Measurements from ENCODE around the gene CFAP92. TPM values are rescaled to one million over a fixed set of nuclear protein-coding genes. Genes with fewer than 3 reads are reported as not detected.

The CFAP92 gene, protein sequence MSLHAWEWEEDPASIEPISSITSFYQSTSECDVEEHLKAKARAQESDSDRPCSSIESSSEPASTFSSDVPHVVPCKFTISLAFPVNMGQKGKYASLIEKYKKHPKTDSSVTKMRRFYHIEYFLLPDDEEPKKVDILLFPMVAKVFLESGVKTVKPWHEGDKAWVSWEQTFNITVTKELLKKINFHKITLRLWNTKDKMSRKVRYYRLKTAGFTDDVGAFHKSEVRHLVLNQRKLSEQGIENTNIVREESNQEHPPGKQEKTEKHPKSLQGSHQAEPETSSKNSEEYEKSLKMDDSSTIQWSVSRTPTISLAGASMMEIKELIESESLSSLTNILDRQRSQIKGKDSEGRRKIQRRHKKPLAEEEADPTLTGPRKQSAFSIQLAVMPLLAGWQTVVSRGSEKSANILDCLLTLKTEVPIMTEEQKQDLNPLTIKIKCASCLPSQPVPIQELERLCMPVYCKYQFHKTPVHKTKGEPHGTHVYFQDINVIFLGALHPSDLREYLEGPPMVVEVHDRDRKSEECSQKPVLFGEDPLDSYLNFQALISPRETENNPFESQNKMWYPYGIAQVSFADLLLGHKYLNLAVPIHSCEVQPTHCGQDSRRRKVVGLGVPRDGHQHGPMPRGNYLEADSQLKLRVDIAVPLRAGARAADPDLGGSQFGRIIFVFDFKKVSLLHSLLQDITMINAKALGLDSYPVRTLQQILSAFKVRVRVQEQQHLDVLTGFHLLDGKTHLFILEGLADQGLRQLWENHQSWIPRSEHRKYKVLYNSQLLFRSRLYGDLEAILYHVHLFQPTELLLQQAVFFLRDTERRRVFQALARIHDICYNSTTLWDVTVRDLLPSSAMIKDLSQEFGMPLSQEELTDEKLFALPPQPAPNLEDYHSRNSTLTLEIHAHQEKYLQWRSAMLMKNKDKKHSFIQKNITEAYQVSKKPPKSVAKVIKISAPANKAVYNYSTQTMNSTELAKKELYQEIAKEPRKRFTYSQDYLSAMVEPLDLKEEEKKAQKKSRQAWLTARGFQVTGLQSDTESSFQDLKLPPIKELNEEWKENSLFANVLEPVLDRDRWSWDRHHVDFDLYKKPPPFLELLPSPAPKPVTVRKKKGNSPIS
- total RNA-seq (2014; rRNA removed; shearing (Covaris generic); ENCODE audit: low replicate concordance), result 1.2 TPM in 1 of 2 replicates, not detected in the other

DNA sequence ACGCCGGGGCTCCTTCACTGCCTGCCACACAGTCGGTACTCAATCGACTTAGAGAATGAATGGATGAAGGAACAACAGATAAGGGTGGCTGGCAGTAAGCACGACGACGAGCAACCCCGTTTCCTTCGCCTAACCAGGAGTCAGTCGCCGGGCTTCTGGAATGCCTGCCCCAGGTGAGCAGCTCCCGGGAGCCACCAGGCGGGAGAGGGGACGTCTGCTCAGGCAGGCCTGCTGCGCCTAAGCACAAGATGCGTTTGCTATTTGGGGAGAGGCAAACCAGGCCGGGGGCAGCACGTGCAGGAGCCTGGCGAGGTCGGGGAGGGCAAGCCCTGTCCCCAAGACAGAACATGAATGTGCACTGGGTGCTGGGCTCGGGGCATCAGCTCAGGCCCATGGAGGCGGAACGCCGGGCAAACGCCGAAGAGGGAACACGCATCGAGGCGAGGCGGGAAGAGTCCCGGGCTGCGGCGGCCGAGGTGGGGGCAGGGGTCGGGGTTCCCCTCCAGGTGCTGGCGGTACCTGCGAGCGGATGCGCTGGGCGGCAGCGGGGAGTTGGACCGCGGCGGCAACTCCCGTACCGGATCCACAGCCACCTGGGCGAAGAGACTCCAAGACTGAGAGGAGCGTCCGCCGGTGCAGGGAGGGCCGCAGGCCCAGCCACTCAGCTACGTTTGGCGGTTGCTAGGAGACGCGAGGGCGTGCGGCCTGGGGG is at the start of gene CFAP92:
TSS of gene CFAP92 (minus strand) at position 616 of the 712 bp plus-strand sequence. CDS start 772 bp downstream, outside the sequence.
- in situ Hi-C loops (cut with HindIII; ENCODE audit: low pct_unique_long_range_greater_than_20kb, low sequenced_read_pairs), result no loop called here
- DNase-seq (ENCODE audit: low read depth), result peak; percentile 62

DNA sequence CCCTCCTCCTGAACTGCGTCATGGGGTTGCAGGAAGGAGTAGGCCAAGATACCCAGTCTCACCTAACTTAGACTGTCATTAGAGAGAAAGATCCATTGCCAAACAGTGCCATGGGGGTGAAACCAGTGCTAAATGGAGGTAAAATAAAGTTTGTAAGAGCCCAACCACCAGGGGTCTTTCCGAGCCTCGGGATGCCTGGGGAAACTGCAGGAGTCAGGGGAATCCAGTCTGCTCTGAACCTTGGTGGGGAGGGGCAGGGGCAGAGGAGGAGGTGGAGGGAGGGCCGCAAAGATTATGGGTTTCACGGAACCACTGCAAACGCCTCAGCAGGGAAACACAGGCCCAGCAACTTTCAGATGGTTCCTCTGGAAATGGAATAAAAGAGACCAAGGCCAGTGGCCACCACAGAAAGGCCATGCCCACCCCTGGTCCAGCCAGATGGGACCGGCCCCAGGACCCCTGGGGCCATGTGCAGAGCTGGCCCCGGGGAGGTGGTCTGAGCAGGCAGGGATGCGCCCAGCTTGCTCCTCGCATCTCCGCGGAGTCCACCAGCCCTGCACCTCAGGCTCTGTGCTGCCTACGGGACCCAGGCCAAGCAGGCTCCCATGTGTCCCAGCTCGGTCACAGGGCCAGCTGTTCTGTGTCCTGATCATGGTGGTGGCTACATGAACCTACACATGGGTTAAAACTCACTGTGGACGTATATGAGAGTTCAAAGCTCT is 46.9 kb upstream of the CFAP92 start:
- in situ Hi-C loops (cut with HindIII; ENCODE audit: low pct_unique_long_range_greater_than_20kb, low sequenced_read_pairs), result no loop called here
- no peak for DNase-seq (ENCODE audit: low read depth)

DNA sequence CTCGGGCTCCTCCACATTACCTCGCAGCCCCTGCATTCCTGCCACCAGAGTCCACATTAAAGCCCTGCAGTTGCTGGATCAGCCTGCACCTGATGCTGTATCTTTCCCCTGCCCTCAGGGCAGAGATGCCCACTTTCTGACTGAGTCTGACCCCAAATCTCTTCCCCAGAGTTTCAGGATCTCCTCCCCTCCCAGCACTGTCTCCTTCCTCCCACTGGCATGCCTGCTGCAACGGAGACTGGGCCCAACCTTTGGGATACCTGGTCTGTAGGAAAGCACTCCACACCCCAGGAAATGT is 46.1 kb upstream of the CFAP92 start:
- no peak for DNase-seq (ENCODE audit: low read depth)
- in situ Hi-C loops (cut with HindIII; ENCODE audit: low pct_unique_long_range_greater_than_20kb, low sequenced_read_pairs), result no loop called here

DNA sequence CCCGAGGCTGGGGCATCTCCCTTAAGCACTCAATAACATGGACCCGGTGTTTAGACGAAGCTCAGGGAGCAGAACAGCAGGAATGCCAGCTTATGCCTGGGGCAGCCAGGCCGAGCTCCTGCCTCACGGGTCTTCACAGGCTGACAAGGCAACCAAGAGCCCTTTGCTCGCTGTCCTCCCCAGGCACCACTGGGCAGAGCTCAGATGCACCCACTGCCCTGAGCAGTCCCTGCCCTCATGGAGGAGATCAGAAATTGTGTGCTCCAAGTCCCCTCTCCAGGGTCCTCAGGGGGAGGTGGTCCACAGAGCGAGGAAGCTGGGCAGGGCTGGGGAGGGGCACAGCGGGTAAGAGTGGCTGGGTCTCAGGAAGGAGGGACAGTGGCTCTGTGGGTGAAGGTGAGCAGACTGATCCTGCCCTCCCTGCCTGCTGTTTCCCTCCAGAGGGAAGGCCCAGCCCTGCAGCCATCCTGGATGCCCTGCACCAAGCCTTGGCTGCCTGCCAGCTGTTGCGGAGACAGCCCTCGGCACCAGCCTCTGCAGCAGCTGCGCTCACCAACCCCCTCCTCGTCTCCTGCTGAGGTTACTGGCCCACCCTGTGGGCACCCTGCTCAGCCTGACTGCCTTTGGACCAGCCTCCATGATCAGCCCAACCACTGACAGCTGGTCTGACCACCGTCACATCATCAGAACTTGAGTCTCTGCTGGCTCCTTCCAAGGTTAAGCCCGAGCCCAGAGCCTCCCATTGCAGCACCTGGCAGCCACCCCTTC is 45.6 kb upstream of the CFAP92 start:
- DNase-seq (ENCODE audit: low read depth), result no peak
- in situ Hi-C loops (cut with HindIII; ENCODE audit: low pct_unique_long_range_greater_than_20kb, low sequenced_read_pairs), result no loop called here

DNA sequence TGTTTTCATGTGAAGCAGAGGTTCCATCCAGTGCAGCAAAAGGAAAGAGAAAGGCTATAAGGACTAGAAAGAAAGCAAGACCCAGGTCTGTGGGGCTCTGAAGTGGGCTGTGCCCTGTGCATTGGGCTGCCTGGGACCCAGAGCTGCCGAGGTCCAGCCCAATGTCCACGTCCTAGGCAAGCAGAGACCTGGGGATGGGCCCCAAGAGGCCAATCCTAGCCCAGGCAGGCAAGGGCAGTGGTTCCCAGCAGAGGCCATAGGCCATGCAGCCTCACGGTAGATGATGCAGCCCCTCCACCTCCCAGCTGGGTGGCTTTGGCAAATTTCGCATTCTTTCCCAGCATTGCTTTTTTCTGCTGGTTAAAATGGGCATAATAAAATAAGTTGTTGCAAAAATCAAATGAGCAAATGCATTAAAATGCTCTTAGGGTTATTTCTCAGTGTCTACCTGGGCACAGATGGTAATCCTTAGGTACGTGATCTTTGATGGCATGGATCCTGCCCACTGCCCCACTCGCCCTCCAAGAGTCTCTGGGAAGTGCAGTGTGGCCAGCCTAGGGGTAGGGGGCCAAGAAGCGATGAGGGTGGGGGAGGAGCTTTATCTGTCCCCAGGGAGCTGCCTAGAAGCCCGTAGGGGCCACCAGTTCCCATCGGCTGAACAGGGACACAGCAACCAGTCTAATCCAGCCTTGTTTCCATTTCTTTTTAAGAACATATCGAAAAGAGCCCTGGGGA is 44.4 kb upstream of the CFAP92 start:
- in situ Hi-C loops (cut with HindIII; ENCODE audit: low pct_unique_long_range_greater_than_20kb, low sequenced_read_pairs), result no loop called here
- DNase-seq (ENCODE audit: low read depth), result no peak

DNA sequence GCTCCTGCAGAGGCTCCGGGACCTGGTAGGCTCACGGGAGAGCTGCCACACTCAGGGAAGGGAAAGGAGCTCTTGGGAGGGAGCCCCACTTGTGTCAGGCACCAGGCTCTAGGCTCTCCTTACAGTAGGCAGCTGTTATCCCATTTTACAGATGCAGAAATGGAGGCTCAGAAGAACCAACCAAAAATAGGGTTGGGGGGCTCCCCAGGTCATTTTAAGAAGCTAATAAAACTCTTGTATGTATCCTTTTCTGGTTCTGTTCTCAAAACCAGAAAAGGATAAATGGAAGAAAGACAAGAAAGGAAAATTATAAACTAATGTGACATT is 43.2 kb upstream of the CFAP92 start:
- in situ Hi-C loops (cut with HindIII; ENCODE audit: low pct_unique_long_range_greater_than_20kb, low sequenced_read_pairs), result no loop called here
- no peak for DNase-seq (ENCODE audit: low read depth)

DNA sequence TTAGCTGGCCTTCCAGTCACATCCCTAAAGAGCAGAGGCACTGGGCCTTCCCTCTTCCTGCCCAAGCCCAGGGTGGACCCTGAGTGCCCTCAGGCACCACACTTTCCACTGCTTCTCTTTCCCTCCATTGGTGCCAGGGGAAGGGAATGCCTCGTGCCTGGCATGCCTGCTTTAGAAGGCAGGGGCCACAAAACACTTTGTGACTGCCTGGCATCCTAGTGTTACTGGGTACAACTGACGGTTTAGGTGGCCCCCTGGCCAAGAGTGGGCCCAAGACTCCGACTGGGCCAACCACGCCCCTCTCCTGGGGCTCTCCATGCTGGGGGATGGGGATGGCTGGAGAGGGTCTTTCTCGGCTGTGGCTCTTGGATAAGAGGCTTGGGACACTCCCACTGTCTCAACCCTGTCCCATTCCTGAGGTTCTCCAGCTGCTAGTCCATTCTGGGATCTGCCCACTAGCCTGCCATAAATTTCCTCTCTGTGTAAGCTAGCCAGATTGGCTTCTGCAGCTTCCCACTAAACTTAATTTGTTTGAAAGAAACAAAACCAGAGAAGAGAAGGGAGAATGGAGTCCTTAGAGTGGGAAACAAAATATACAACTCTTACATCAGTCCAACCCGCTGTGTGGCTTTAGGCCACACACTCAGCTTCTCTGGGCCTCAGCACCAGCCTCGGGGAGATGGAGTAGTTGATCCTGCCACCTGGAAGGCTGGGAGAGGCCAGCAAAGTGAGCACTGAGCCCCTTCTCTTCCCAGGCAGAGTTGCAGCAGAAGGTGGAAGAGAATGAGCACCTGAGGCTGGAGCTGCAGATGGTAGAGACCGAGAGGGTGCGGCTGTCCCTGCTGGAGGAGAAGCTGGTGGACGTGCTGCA is 42.6 kb upstream of the CFAP92 start:
- in situ Hi-C loops (cut with HindIII; ENCODE audit: low pct_unique_long_range_greater_than_20kb, low sequenced_read_pairs), result no loop called here
- DNase-seq (ENCODE audit: low read depth), result no peak

DNA sequence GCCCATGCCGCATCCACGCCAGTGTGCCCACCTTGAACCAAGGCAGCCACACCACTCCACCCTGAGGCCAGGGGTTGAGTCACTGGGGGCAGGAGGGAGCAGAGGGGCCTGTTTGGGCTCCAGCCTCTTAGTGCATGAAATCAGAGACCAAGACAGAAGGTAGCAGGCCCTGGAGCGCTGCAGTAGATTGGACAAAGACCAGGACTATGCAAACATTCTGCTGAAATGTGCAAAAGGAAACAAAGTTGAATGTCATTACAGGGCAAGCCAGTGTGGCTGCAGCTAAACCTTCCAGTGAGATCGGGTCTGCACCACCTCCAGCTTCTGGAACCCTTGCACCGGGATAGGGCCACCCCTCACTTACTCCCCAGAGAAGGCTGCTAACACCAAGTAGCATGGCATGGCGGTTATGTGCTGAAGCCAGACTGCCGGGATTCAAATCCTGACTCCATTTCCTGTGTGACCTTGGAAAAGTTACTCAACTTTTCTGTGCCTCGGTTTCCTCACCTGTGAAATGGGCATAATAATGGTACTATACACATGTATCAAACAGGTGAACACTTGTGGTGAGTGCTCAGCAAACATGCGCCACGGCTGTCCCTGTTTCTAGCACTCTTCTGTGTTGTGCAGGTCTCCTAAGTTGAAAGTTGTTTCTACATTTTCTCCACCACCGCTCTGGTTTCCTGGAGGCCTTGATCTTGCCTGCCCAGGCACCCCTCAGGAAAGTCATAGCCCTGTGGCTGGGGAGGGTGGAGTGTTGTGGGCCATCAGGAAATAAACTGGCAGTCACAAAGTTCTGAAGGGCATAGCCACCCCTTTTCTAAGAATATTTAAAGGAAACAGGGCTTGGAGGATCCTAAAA is 41.7 kb upstream of the CFAP92 start:
- in situ Hi-C loops (cut with HindIII; ENCODE audit: low pct_unique_long_range_greater_than_20kb, low sequenced_read_pairs), result no loop called here
- no peak for DNase-seq (ENCODE audit: low read depth)

DNA sequence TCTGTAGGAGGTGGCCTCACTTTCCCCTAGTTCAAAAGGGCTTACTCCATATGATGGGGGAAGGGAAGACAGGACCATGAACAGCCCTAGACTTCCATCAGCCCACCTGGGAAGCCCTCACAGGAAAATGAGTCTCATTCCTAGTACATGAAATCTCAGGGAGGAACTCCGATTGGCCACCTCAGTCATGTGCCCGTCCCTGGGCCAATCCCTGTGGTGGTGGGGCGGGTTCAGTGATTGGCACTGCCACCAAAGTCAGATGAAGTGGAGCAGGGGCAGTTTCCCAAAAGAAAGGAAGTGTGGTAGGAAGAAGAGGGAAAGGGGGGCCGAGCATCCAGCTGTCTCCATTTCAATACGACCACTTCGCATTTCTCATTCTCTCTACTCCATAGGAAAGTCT is 40.8 kb upstream of the CFAP92 start:
- DNase-seq (ENCODE audit: low read depth), result no peak
- in situ Hi-C loops (cut with HindIII; ENCODE audit: low pct_unique_long_range_greater_than_20kb, low sequenced_read_pairs), result no loop called here

DNA sequence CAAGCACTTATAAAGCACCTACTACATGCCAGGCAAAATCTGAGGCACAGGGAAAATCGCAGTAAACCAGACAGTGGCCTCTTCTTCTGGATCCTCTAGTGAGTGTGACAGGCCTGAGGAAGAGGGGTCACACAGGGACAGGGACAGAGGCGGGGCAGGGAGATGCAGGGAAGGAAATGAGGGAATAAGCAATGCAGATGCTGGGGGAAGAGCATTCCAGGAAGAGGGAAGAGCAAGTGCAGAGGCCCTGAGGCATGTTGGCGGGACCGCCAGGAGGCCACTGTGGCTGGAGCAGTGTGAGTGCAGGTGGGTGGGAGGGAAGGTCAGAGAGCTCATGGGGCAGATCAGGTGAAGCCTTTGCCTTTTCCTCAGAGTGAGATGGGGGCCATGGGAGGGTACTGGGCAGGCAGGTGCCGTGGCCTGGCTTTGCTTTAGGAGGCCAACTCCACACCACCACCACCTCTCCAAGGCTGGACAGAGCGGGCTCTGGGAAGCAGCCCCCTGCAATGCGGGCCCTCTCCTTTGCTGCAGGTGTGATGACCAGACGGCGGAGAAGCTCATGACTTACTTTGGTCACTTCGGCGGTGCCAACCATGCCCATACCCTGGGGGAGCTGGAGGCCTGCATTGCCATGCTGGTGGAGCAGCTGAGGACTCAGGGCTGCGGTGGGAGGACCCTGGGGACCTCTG is 39.9 kb upstream of the CFAP92 start:
- no peak for DNase-seq (ENCODE audit: low read depth)
- in situ Hi-C loops (cut with HindIII; ENCODE audit: low pct_unique_long_range_greater_than_20kb, low sequenced_read_pairs), result no loop called here

DNA sequence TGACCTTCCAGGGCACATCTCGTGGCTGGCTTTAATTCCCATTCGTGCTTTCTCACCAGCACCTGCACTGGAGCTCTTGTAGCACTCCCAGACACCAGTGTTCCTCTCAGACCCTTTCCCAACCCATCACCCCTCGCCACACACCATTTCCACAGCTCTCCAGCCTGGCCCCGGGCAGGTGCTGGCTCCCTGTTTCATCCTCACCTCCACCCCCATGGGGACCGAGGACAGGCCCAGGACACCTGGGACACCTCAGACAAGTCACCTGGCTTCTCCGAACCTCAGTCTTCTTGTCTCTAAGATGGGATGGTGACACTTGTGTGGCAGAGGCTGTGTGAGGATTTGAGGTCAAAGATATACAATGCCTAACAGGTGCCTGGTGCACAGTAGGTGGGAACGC is 39.3 kb upstream of the CFAP92 start:
- in situ Hi-C loops (cut with HindIII; ENCODE audit: low pct_unique_long_range_greater_than_20kb, low sequenced_read_pairs), result no loop called here
- no peak for DNase-seq (ENCODE audit: low read depth)

DNA sequence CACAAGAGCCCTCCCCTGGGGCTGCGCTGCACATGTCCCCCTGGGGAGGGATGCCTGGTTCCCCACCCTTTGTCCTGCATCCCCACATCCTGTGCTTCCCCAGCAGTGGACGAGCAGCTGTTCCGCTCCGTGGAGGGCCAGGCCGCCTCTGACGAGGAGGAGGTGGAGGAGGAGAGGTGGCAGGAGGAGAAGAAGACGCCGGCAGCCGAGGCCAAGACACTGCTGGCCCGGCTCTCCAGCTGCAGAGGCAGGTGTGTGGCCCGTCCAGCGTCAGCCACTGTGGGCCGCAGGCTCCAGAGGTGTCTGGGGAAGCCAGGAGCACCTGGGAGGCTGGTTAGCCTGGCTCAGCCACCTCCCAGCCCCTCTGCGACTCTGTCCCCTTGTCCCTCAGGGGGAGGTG is 38.8 kb upstream of the CFAP92 start:
- DNase-seq (ENCODE audit: low read depth), result no peak
- in situ Hi-C loops (cut with HindIII; ENCODE audit: low pct_unique_long_range_greater_than_20kb, low sequenced_read_pairs), result no loop called here

DNA sequence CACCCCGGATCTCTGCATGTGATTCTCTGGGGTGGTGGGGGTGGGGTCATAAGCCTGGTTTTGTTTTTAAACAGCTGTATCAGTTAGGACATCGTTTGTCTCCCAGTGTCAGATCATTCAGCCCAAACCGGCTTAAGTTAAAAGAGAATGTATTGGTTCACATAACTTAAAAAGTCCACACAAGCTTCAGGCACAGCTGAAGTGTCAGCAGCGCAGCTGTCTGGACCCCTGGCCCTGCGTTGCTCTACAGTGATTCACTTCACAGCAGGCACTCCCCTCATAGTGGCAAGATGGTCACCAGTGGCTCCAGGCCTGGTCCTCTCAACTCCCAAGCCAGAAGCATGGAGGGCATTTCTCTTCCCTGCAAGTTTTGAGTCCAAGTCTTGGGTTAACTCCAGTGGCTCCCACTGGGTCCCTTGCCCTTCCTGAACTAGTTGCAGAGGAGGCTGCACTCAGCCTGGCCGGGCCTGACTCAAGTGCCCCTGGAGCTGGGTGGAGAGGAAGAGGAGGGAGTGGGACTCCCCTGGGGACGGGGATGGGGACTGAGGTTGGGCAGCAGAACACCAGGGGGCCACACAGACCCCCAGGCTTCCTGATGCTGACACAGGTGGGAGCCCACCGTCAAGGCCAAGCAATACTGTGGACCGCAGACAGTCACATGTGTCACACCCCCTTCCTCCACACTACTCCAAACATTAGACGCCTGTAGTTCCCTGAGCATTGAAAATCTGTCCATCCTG is 37.8 kb upstream of the CFAP92 start:
- in situ Hi-C loops (cut with HindIII; ENCODE audit: low pct_unique_long_range_greater_than_20kb, low sequenced_read_pairs), result no loop called here
- DNase-seq (ENCODE audit: low read depth), result no peak

DNA sequence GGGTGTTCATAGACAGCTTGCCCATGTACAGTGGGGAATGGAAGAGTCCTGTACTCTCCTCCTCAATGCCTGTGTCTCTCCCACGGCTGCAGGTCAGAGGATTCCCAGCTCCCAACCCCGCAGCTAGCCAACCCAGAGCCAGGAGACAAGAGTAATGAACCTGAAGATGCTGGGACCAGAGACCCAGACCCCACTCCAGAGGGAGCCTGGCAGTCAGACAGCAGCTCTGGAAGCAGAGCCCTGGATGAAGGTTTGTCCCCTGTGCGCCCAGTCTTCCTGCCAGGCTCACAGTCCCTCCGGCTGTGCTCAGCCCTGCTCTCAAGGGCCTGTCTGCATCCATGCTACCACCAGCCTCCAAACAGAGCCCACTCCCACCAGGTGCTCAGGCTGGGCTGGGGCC is 36.7 kb upstream of the CFAP92 start:
- no peak for DNase-seq (ENCODE audit: low read depth)
- in situ Hi-C loops (cut with HindIII; ENCODE audit: low pct_unique_long_range_greater_than_20kb, low sequenced_read_pairs), result no loop called here

Data from Caki2 (cell line).